Fibroblast of the aortic adventitia (primary cell): ENCODE results near the gene ASF1B. TPM values are rescaled to one million over a fixed set of nuclear protein-coding genes. Genes with fewer than 3 reads are reported as not detected.

Experiments used
- DNase-seq: peaks from one replicate; pipeline ENCODE4 v3.0.0-alpha.2; 2010; ENCODE audit warnings: low read depth
- H3K4me3 ChIP-seq: 2 replicates; pipeline ENCODE4 v1.5.1; 2011; ENCODE audit warnings: low read depth, mild to moderate bottlenecking, control low read depth, low read length, moderate library complexity
- total RNA-seq: library from RNA; depleted of rRNA; stranded (reverse); fragments of >200 nt; gene quantifications from 2 replicates; pipeline ENCODE4 v1.2.3, GENCODE V29; 2012; ENCODE audit warnings: low replicate concordance
- TF ChIP-seq, protein P1 (sequence below): IDR thresholded peaks from 2 replicates; pipeline ENCODE4 v1.5.1; 2011; ENCODE audit warnings: mild to moderate bottlenecking, low read length, control low read depth, inconsistent platforms; ENCODE audit not compliant: insufficient read depth

Gene ASF1B
- total RNA-seq, 1 donor: 32.3 TPM

DNA sequence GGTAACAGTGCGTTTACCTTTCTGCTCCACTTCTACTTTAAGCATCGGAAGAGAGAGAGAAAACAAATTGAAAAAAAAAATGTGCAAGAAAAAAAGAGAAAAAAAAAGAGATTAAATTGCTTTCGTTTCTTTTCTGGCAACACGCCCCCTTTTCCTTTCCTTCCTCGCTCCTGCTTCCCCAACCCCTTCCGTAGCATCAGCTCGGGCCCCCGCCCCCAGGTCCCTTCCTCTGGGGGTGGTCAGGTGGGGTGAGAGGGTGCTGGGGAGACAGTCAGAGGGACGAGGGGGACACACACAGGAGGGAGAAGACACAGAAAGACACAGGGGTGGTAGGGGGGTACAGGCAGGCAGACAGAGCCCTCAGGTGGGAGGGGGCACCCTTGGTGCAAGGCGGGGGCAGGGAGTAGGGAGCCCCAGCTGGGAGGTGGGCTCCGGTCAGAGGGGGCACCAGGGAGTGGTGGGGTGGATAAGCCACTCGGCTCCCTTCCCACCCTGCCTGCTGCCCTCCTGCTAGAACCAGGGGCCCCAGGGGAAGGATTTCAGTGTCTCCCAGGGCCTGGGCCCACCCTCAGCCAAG lies 30.7 kb upstream of the ASF1B start:
- H3K4me3 ChIP-seq: no peak overlapping the region
- TF ChIP-seq, protein P1, sequence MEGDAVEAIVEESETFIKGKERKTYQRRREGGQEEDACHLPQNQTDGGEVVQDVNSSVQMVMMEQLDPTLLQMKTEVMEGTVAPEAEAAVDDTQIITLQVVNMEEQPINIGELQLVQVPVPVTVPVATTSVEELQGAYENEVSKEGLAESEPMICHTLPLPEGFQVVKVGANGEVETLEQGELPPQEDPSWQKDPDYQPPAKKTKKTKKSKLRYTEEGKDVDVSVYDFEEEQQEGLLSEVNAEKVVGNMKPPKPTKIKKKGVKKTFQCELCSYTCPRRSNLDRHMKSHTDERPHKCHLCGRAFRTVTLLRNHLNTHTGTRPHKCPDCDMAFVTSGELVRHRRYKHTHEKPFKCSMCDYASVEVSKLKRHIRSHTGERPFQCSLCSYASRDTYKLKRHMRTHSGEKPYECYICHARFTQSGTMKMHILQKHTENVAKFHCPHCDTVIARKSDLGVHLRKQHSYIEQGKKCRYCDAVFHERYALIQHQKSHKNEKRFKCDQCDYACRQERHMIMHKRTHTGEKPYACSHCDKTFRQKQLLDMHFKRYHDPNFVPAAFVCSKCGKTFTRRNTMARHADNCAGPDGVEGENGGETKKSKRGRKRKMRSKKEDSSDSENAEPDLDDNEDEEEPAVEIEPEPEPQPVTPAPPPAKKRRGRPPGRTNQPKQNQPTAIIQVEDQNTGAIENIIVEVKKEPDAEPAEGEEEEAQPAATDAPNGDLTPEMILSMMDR: no peak
- no peak for DNase-seq

DNA sequence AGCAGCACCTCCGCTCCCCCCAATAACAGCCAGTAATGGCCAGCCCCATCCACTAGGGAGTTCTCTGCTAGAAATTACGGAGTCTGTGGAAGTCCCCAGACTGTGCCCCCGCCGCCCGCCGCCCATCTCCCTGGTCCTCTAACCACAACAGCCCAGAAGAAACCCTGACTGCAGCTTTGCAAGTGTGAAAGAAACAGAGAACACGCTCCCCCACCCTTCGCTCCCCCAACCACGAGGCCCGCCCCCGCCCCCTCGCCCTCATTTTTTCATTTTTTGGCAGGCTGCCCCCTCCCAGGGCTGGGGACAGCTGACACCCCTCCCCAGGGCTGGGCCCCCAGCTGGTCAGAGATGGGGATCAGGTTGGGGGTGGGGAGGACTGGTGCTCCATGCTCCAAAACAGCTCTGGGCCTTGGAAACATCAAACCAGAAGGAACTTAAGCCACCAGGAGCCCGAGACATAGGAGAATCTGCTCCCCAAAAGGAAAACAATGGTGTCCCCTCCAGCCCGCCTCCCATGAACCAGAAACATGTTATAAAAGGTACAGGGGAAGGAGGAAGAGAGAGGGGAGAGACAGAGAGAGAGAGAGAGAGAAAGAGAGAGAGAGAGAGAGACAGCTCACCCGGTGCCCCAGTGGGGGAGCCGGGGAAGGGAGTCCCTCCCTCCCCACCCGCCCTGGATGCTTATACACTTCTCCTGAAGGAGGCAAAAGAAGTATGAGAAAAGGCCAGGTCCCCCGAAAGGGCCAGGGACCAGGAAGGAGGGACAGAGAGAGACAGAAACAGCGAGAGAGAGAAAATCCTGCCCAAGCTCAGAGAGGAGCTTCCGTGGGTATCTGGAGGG lies 29.8 kb upstream of the ASF1B start:
- TF ChIP-seq, protein P1: no peak
- no peak for DNase-seq
- no peak overlapping the region for H3K4me3 ChIP-seq

DNA sequence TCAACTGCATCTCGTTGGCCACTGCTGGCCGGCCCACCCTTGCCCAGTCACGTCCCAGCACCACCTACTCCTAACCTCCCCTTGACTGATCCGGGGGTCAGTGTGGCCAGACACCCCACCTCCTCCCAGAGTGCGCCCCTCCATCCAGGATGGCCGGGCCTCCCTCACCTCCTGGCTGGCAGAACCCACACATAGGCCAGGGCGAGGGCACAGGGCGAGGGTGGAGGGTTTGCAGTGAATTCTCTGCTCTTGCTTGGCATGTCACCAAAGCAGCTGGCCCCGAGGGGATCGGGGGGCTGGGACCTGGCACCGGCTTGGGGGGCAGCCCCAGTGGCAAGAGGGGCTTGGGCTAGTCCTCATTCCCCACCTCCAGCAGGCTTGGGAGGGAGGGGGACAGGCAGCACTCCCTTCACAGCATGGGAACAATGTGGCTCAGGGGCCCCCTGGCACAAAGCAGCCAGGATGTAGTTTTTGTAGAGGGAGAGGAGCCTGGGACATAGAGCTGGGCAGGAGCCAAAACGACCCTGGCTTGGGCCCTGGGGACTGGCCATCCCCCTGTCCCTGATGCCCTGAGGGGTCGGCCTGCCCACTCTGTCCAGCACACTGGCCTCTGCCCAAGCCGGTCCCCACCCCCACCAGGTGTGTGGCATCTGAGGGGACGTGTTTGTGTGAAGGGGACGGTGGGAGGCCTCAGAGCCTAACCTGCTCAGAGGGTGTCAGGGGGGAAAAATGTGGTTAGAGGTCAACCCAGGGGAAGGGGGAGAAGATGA lies 28.5 kb upstream of the ASF1B start:
- TF ChIP-seq, protein P1: no peak
- H3K4me3 ChIP-seq: no peak overlapping the region
- DNase-seq: no peak

DNA sequence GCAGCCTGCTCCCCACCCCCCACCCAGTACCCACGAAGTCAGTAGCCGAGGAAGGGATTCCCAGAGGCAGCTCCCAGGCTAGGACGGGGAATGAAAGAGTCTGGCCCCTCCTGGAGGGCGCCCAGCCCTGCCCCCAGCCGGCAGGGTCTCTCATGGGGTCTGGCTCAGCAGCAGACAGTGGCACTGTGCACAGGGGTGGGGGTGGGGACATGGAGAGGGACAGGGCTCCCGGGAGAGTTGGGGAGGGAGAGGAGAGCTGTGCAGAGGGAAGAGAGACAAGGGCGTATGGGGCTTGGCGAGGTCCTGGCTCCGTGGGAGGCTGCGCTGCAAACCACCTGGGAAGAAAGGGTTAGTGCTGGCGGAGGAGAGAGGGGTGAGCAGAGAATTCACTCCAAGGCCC lies 27.7 kb upstream of the ASF1B start:
- no peak for DNase-seq
- TF ChIP-seq, protein P1: no peak
- H3K4me3 ChIP-seq: no peak overlapping the region

DNA sequence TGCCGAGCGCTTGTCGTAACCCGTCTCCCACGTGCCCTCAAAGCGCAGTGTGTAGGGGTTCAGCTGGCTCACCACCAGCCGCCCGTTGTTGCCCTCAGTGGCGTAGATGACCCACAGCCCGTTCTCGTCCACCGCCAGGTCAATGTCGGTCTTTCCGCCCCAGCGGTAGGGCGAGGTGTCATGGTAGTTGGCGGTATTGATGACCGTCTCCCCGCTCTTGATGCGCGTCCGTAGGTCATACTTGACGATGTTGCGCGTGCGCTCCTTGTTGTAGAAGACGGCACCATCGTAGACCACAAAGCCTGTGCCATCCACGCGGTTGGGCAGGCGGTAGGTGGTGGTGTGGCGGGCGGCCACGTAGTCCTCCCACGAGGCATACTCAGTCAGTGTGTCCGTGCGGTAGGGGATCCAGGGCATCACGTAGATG lies 26.5 kb upstream of the ASF1B start:
- TF ChIP-seq, protein P1: no peak
- H3K4me3 ChIP-seq: no peak overlapping the region
- no peak for DNase-seq

DNA sequence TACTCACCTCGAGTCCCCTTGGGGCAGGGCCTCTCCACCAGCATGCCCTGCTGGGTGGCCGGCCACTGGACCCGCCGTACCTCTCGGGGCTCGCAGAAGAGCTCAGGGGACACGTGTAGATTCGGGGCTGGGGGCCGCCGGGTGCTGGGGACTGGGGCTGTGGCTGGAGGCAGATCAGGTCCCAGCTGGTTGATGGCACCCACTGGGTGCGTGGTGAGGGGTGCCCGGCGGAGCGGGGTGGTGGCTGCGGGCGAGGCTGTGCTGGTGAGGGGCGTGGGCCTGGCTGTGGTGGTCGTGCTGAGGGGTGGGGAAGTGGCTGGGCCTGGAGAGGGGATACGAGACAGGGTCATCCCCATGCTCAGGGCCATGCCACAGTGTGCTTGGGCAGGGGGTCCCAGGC lies 24.9 kb upstream of the ASF1B start:
- TF ChIP-seq, protein P1: no peak
- no peak for DNase-seq
- no peak overlapping the region for H3K4me3 ChIP-seq
